Right ventricle myocardium inferior (tissue), 1 donor: ENCODE data around the gene DVL3. TPM values are rescaled to one million over a fixed set of nuclear protein-coding genes. Genes with fewer than 3 reads are reported as not detected.

ENCODE experiments used
- ATAC-seq: fragments of 200-7000 bp; cut with Tn5 transposase; one replicate; pipeline ENCODE4 v1.9.1; 2020; ENCODE audit warnings: mild to moderate bottlenecking, moderate library complexity
- DNase-seq: peaks from one replicate; pipeline ENCODE4 v3.0.0; 2021; ENCODE audit errors: missing footprints
- intact Hi-C: fragments of 100-400 bp; cut with DNase I; formaldehyde crosslinking; loops from one replicate; pipeline ENCODE4 v1.11.0; 2022
- total RNA-seq: library from RNA; stranded (reverse); fragmentation: NEBNext Ultra II Directional; extraction: Animal tissue kit (Norgen Biotek cat#: 25700); gene quantifications from one replicate; pipeline ENCODE4 v1.2.1, GENCODE V29; 2021
- donor health status: DM: no; HTN: yes; CAD: no; lungs with severe emphysema.

The DVL3 gene
- total RNA-seq, 1 donor from 2014 or later, result 60.7 TPM

- DNase-seq, result no peak
- ATAC-seq, result no peak
- intact Hi-C loops, result no loop called here
Observed at GRCh38 chr3:184172681-184173373, 17.6 kb downstream of the DVL3 start.

DNA sequence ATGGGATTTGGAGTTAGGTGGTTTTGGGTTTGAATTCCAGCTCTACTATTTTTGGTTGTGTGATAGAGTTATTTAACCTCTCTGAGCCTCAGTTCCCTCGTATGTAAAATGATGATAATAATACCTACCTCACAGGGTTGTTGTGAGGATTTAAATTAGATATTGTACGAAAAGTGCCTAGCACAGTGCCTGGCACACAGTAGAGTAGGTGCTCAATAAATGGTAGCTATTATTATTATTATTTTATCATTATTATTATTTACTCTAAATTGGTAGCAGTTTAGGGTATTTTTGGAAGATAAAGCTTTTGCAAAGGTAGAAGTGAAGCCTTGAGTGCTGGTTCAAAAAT lies 18.2 kb downstream of the DVL3 start:
- DNase-seq (no peak), ATAC-seq (no peak)
- intact Hi-C loops, result no loop called here

DNA sequence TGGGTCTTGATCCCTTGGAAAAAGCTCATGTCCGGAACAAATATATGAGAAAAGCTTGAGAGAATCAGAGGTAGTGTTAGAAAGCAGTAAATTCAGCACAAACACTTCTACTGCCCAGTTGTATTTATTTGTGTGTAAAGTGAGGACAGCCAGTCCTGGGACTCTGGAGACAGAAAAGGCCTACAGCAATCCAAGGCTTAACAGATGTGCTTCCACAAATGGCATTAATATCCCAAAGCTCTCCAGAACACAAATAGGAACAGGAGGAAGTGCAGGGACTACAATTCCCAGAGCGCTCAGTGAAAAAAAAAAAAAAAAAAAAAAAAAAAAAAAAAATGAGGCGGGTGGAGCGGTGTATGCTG lies 19.1 kb downstream of the DVL3 start:
- DNase-seq (no peak), ATAC-seq (no peak)
- intact Hi-C loops, result loop anchor here (2.0 kb wide), 2 partner anchors 19 to 39 kb away; partner anchors contain the start of genes DVL3 and EIF2B5

GRCh38 chr3:184174646-184175492 lies 19.7 kb downstream of the DVL3 start, which contains the start of gene AP2M1:
TSS of gene AP2M1 (plus strand) at chr3:184174855. CDS start at chr3:184176994, 2,139 bp downstream.
- peak; percentile 95 for ATAC-seq
- intact Hi-C loops, result loop anchor here (2.0 kb wide), 2 partner anchors 20 to 40 kb away; partner anchors contain the start of genes DVL3 and EIF2B5

GRCh38 chr3:184175506-184175905 lies 20.3 kb downstream of the DVL3 start:
- intact Hi-C loops, result loop anchor here (2.0 kb wide), 2 partner anchors 21 to 41 kb away; partner anchors contain the start of genes DVL3 and EIF2B5
- DNase-seq (no peak), ATAC-seq (no peak)

More at GRCh38 chr3:184174646-184175492, 19.7 kb downstream of the DVL3 start, which contains the start of gene AP2M1:
- DNase-seq, result peak; percentile 99

GRCh38 chr3:184175981-184176376 lies 20.8 kb downstream of the DVL3 start:
- intact Hi-C loops, result loop anchor here (1.0 to 2.0 kb wide), 3 partner anchors 9 to 41 kb away; partner anchors contain the start of genes DVL3 and EIF2B5
- ATAC-seq (no peak), DNase-seq (no peak)

- intact Hi-C loops, result loop anchor here (1.0 kb wide), 1 partner anchor 9 kb away; no protein-coding TSS in a partner anchor
- ATAC-seq, result peak; percentile 8
- DNase-seq, result no peak
Observed at GRCh38 chr3:184176377-184177330, 21.5 kb downstream of the DVL3 start.

DNA sequence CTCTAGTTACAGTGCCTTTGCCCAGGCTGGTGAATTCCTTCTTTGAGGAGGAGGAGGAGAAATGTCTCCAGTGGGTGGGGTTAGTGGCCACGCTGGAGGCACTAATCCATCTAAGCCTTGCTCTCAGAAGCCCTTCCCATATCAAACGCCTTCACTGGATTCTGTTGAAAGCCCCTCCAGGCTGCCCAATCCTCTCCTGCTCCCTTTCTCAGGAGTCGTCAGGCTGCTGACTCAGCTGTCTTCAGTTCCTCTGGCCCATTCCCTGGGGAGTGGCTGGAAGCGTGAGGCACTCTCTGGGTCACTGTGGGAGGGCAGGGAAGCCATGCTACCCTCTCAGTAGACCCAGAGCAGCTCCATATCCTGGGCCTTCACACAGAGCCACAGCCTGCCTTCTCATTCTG lies 22.2 kb downstream of the DVL3 start:
- no peak for DNase-seq
- intact Hi-C loops, result no loop called here
- ATAC-seq, result no peak

GRCh38 chr3:184177767-184178306 lies 22.7 kb downstream of the DVL3 start:
- no peak for DNase-seq
- intact Hi-C loops, result no loop called here
- ATAC-seq, result no peak

- intact Hi-C loops, result no loop called here
- DNase-seq, result no peak
- ATAC-seq, result no peak
Observed at GRCh38 chr3:184178521-184179138, 23.5 kb downstream of the DVL3 start.

DNA sequence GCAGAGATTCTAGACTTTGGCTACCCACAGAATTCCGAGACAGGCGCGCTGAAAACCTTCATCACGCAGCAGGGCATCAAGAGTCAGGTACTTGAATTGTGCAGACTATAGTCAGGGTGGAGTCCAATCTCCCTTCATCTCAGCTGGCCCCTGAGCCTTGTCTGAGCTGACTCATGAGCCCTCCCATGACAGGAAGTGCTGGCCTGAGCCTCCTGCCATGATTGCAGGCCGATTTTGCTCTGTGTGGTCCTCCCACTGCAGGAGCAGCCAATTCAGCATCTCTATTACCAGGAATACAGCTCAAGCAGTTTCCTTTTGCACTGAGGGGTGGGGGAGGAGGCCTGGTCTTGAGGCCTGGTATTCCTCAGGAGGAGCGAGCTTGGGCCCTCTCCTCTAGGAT lies 25.0 kb downstream of the DVL3 start:
- no peak for DNase-seq

GRCh38 chr3:184181596-184181995 lies 26.4 kb downstream of the DVL3 start:
- intact Hi-C loops, result loop anchor here (10.0 kb wide), 1 partner anchor 167 kb away; the partner anchor contains the start of gene ABCC5
- ATAC-seq (no peak), DNase-seq (no peak)

More for the DNA sequence above, 25.0 kb downstream of the DVL3 start:
- intact Hi-C loops, result loop anchor here (10.0 kb wide), 1 partner anchor 165 kb away; the partner anchor contains the start of gene ABCC5
- no peak for ATAC-seq

- intact Hi-C loops, result loop anchor here (10.0 kb wide), 1 partner anchor 169 kb away; the partner anchor contains the start of gene ABCC5
- no peak for DNase-seq
- no peak for ATAC-seq
Observed at GRCh38 chr3:184183679-184184078, 28.5 kb downstream of the DVL3 start.

GRCh38 chr3:184184546-184185230 lies 29.5 kb downstream of the DVL3 start:
- ATAC-seq (no peak), DNase-seq (no peak)
- intact Hi-C loops, result loop anchor here (1.0 to 10.0 kb wide), 3 partner anchors 8 to 170 kb away; partner anchors contain the start of genes ABCC5, ALG3 and EEF1AKMT4

DNA sequence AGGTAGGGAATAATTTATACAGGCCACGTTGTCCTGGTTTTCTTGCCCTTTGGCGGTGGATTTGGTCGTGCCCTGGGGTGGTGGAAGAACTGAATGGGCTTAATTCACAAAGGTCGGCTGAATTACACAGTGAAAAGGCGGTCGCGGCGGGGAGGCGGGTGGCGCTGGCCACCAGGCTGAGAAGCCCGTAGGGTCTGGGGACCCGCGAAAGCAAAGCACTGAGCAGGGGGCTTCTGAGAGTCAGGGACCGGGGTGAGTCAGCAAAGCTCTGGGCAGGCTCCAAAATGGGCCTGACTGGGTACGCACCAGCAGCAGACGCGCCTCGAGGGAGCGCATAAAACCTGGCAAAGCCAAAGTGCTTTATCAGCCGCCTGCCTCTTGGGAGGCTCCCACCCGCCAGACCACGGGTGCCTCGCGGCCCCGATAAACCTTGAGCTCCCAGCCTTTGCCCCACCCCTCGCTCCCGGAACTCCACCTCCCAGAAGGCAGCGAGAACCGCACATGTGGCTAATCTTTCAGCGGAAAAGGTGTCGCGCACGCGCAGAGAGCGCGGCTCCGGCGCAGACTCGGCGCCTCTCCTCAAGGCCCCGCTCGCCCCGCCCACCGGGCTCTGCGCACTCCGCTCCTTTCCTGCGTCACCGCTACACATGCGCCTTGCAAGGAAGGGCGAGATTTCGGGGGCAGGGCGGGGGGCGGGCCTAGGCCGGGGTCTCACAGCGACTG lies 30.4 kb downstream of the DVL3 start:
- ATAC-seq, result peak; percentile 97
- peak; percentile 100 for DNase-seq
- intact Hi-C loops, result loop anchor here (1.0 to 10.0 kb wide), 6 partner anchors 9 to 171 kb away; partner anchors contain the start of genes ABCC5, ALG3, DVL3 and EEF1AKMT4
